Activated naive CD4-positive, alpha-beta T cell treated with anti-CD3 and anti-CD28 coated beads for 36 hours (primary cell): ENCODE results near the gene LPIN3. TPM values are rescaled to one million over a fixed set of nuclear protein-coding genes. Genes with fewer than 3 reads are reported as not detected.
"Not testable (repeated sequence)": the region's sequence is repeated elsewhere in the genome, so short reads cannot be mapped to it uniquely, and the experiment has no call there.

Source experiments
- CTCF ChIA-PET: fragments of 350-600 bp; sonication (Branson Sonifier 250); formaldehyde crosslinking; loops from one replicate; lab custom pipeline; 2021; ENCODE audit warnings: antibody characterized with exemption; lab: Charles Lee
- DNase-seq: peaks from one replicate; pipeline ENCODE4 v3.0.0-alpha.2; 2020
- H3K27ac Mint-ChIP-seq: one replicate; pipeline ENCODE4 v1.8.0; 2021; ENCODE audit warnings: mild to moderate bottlenecking, mixed read lengths
- H3K27me3 Mint-ChIP-seq: one replicate; pipeline ENCODE4 v1.8.0; 2021; ENCODE audit warnings: low read depth, mixed read lengths
- H3K36me3 Mint-ChIP-seq: one replicate; pipeline ENCODE4 v1.8.0; 2021; ENCODE audit warnings: low read depth, mixed read lengths
- H3K4me1 Mint-ChIP-seq: one replicate; pipeline ENCODE4 v1.8.0; 2021; ENCODE audit warnings: low read depth, mixed read lengths
- H3K4me3 Mint-ChIP-seq: one replicate; pipeline ENCODE4 v1.8.0; 2021; ENCODE audit warnings: mild to moderate bottlenecking, moderate library complexity, mixed read lengths
- H3K9me3 Mint-ChIP-seq: one replicate; pipeline ENCODE4 v1.8.0; 2021; ENCODE audit warnings: mixed read lengths
- intact Hi-C: fragments of 100-400 bp; cut with micrococcal nuclease; formaldehyde crosslinking; loops from one replicate; pipeline ENCODE4 v1.15.1; 2023
- total RNA-seq, 2 experiments: library from RNA; stranded (reverse); gene quantifications; one replicate each; pipeline ENCODE4 v1.2.3, GENCODE V29; 2021

Gene LPIN3
- total RNA-seq, 2 experiments from 2014 or later: 0.84 to 1.0 TPM

- DNase-seq: no peak
- CTCF ChIA-PET: no interaction called here
- H3K36me3 Mint-ChIP-seq: no peaks in the 10 kb centered on the region
- no peak overlapping the region for H3K4me3 Mint-ChIP-seq
- no peaks in the 10 kb centered on the region for H3K9me3 Mint-ChIP-seq
- peaks cover 11% of the 10 kb centered on the region for H3K4me1 Mint-ChIP-seq
- intact Hi-C loops: no loop called here
- no peak overlapping the region for H3K27ac Mint-ChIP-seq
- no peaks in the 10 kb centered on the region for H3K27me3 Mint-ChIP-seq
Measured at GRCh38 chr20:41309817-41310216, 30.8 kb upstream of the LPIN3 start.

- H3K36me3 Mint-ChIP-seq, intact Hi-C loops, H3K9me3 Mint-ChIP-seq, H3K4me3 Mint-ChIP-seq, H3K27me3 Mint-ChIP-seq, H3K27ac Mint-ChIP-seq, DNase-seq: not testable (repeated sequence)
- CTCF ChIA-PET: interaction anchor here (1.3 kb wide), 1 partner anchor 176 kb away, joined by 4 read pairs; no protein-coding TSS in a partner anchor
- peaks cover 24% of the 10 kb centered on the region for H3K4me1 Mint-ChIP-seq
Measured at GRCh38 chr20:41312009-41312408, 28.6 kb upstream of the LPIN3 start.

GRCh38 chr20:41314386-41314785 lies 26.2 kb upstream of the LPIN3 start:
- H3K27ac Mint-ChIP-seq: no peak overlapping the region
- no peaks in the 10 kb centered on the region for H3K36me3 Mint-ChIP-seq
- intact Hi-C loops: no loop called here
- peaks cover 26% of the 10 kb centered on the region for H3K4me1 Mint-ChIP-seq
- no peak for DNase-seq
- H3K4me3 Mint-ChIP-seq: no peak overlapping the region
- CTCF ChIA-PET: no interaction called here
- H3K9me3 Mint-ChIP-seq: no peaks in the 10 kb centered on the region
- H3K27me3 Mint-ChIP-seq: no peaks in the 10 kb centered on the region

- DNase-seq: no peak
- H3K9me3 Mint-ChIP-seq: no peaks in the 10 kb centered on the region
- CTCF ChIA-PET: no interaction called here
- no peak overlapping the region for H3K27ac Mint-ChIP-seq
- intact Hi-C loops: loop anchor here (5.0 kb wide), 2 partner anchors 159 to 289 kb away; partner anchors contain the start of gene TOP1
- H3K36me3 Mint-ChIP-seq: no peaks in the 10 kb centered on the region
- H3K4me1 Mint-ChIP-seq: peaks cover 29% of the 10 kb centered on the region
- H3K27me3 Mint-ChIP-seq: no peaks in the 10 kb centered on the region
- peak overlapping the region; percentile 85 for H3K4me3 Mint-ChIP-seq
Measured at GRCh38 chr20:41316051-41316450, 24.6 kb upstream of the LPIN3 start.

- peak; percentile 74 for DNase-seq
- Mint-ChIP-seq H3K9me3 (no peaks in the 10 kb centered on the region), H3K4me3 (peak overlapping the region; percentile 85), H3K36me3 (no peaks in the 10 kb centered on the region), H3K27me3 (no peaks in the 10 kb centered on the region), H3K4me1 (peaks cover 29% of the 10 kb centered on the region), H3K27ac (peak overlapping the region; percentile 65)
- CTCF ChIA-PET: no interaction called here
- intact Hi-C loops: loop anchor here (1.0 to 5.0 kb wide), 5 partner anchors 12 to 290 kb away; partner anchors contain the start of genes LPIN3 and TOP1
Measured at GRCh38 chr20:41316602-41317545, 23.7 kb upstream of the LPIN3 start.

- no peaks in the 10 kb centered on the region for H3K36me3 Mint-ChIP-seq
- CTCF ChIA-PET: interaction anchor here (1.2 to 1.4 kb wide), 2 partner anchors 22 to 349 kb away, joined by 3 read pairs; no protein-coding TSS in a partner anchor
- peak; percentile 94 for DNase-seq
- intact Hi-C loops: loop anchor here (1.0 to 5.0 kb wide), 5 partner anchors 12 to 290 kb away; partner anchors contain the start of genes LPIN3 and TOP1
- peak within 1 kb of the TSS; percentile 65 for H3K27ac Mint-ChIP-seq
- peaks cover 29% of the 10 kb centered on the region for H3K4me1 Mint-ChIP-seq
- no peaks in the 10 kb centered on the region for H3K9me3 Mint-ChIP-seq
- H3K4me3 Mint-ChIP-seq: peak within 1 kb of the TSS; percentile 85
- no peaks in the 10 kb centered on the region for H3K27me3 Mint-ChIP-seq
Measured at GRCh38 chr20:41317546-41318270, 22.9 kb upstream of the LPIN3 start, which contains the start of gene ZHX3. Gene ZHX3, minus strand, starts transcription at chr20:41317731. Its CDS starts 112,815 bp downstream, at chr20:41204916.

GRCh38 chr20:41318271-41318649 lies 22.4 kb upstream of the LPIN3 start:
- Mint-ChIP-seq H3K4me1 (peaks cover 29% of the 10 kb centered on the region), H3K27me3 (no peaks in the 10 kb centered on the region), H3K27ac (no peak overlapping the region), H3K9me3 (no peaks in the 10 kb centered on the region), H3K4me3 (peak overlapping the region; percentile 64), H3K36me3 (no peaks in the 10 kb centered on the region)
- no peak for DNase-seq
- CTCF ChIA-PET: interaction anchor here (1.2 to 1.4 kb wide), 2 partner anchors 21 to 350 kb away, joined by 3 read pairs; no protein-coding TSS in a partner anchor
- intact Hi-C loops: loop anchor here (5.0 kb wide), 2 partner anchors 161 to 291 kb away; partner anchors contain the start of gene TOP1

- Mint-ChIP-seq H3K9me3 (no peaks in the 10 kb centered on the region), H3K36me3 (no peaks in the 10 kb centered on the region), H3K27me3 (no peaks in the 10 kb centered on the region), H3K4me1 (peaks cover 17% of the 10 kb centered on the region), H3K27ac (no peak overlapping the region), H3K4me3 (no peak overlapping the region)
- CTCF ChIA-PET: interaction anchor here (0.5 kb wide), 1 partner anchor 139 kb away, joined by 3 read pairs; no protein-coding TSS in a partner anchor
- intact Hi-C loops: no loop called here
- no peak for DNase-seq
Measured at GRCh38 chr20:41320441-41320840, 20.2 kb upstream of the LPIN3 start.

- H3K27ac Mint-ChIP-seq: no peak overlapping the region
- H3K4me3 Mint-ChIP-seq: no peak overlapping the region
- intact Hi-C loops: no loop called here
- peaks cover 14% of the 10 kb centered on the region for H3K4me1 Mint-ChIP-seq
- no peaks in the 10 kb centered on the region for H3K9me3 Mint-ChIP-seq
- CTCF ChIA-PET: interaction anchor here (0.5 kb wide), 1 partner anchor 140 kb away, joined by 3 read pairs; no protein-coding TSS in a partner anchor
- DNase-seq: no peak
- no peaks in the 10 kb centered on the region for H3K27me3 Mint-ChIP-seq
- no peaks in the 10 kb centered on the region for H3K36me3 Mint-ChIP-seq
Measured at GRCh38 chr20:41320976-41321375, 19.6 kb upstream of the LPIN3 start.

- DNase-seq: no peak
- no peaks in the 10 kb centered on the region for H3K27me3 Mint-ChIP-seq
- no peak overlapping the region for H3K4me3 Mint-ChIP-seq
- no peaks in the 10 kb centered on the region for H3K36me3 Mint-ChIP-seq
- intact Hi-C loops: no loop called here
- CTCF ChIA-PET: interaction anchor here (0.7 to 1.5 kb wide), 2 partner anchors 12 to 335 kb away, joined by 5 to 7 read pairs; no protein-coding TSS in a partner anchor
- H3K4me1 Mint-ChIP-seq: peaks cover 11% of the 10 kb centered on the region
- H3K27ac Mint-ChIP-seq: no peak overlapping the region
- no peaks in the 10 kb centered on the region for H3K9me3 Mint-ChIP-seq
Measured at GRCh38 chr20:41327178-41327577, 13.4 kb upstream of the LPIN3 start.

GRCh38 chr20:41329435-41330342 lies 10.9 kb upstream of the LPIN3 start:
- peak overlapping the region; percentile 25 for H3K27ac Mint-ChIP-seq
- H3K9me3 Mint-ChIP-seq: no peaks in the 10 kb centered on the region
- DNase-seq: peak; percentile 82
- CTCF ChIA-PET: interaction anchor here (0.6 to 2.2 kb wide), 7 partner anchors 9 to 196 kb away, joined by 3 to 14 read pairs (median 4); partner anchors contain the start of gene LPIN3
- intact Hi-C loops: loop anchor here (1.0 kb wide), 2 partner anchors 11 to 12 kb away; partner anchors contain the start of genes LPIN3 and ZHX3
- H3K4me1 Mint-ChIP-seq: peaks cover 11% of the 10 kb centered on the region
- no peaks in the 10 kb centered on the region for H3K36me3 Mint-ChIP-seq
- no peaks in the 10 kb centered on the region for H3K27me3 Mint-ChIP-seq
- peak overlapping the region; percentile 3 for H3K4me3 Mint-ChIP-seq
